Stomach (tissue), 9 donors: Measurements from ENCODE around the gene FLCN. TPM values are rescaled to one million over a fixed set of nuclear protein-coding genes. Genes with fewer than 3 reads are reported as not detected.
A peak's percentile ranks its signal among the peaks of the same experiment; 100 is the strongest.

Experiments used
- DNase-seq, 2 donors: peaks; one replicate each; pipeline versions ENCODE4 v3.0.0 to v3.0.0-alpha.2; 2013 to 2019
- H3K27ac ChIP-seq, 5 donors: fragments of 200-600 bp in 4 of 5; sonication (generic) in 4 of 5; one replicate each; pipeline ENCODE4 v1.5.1; 2013 to 2019; ENCODE audit warnings: mild to moderate bottlenecking in 1 of 5, moderate library complexity in 1 of 5
- H3K27me3 ChIP-seq, 3 donors: fragments of 200-600 bp; sonication (generic); one replicate each; pipeline ENCODE4 v1.5.1; 2017 to 2019; ENCODE audit warnings: mixed run types in 1 of 3
- H3K36me3 ChIP-seq, 4 donors: fragments of 200-600 bp; sonication (generic); 1 replicate in 3 of 4; 2 replicates in 1 of 4; pipeline ENCODE4 v1.5.1; 2016 to 2019
- H3K4me1 ChIP-seq, 4 donors: fragments of 200-600 bp; sonication (generic); one replicate each; pipeline ENCODE4 v1.5.1; 2016 to 2019
- H3K4me3 ChIP-seq, 4 donors: fragments of 200-600 bp; sonication (generic) in 3 of 4; one replicate each; pipeline ENCODE4 v1.5.1; 2016 to 2019; ENCODE audit warnings: mild to moderate bottlenecking in 1 of 4
- H3K9me3 ChIP-seq, 4 donors: fragments of 200-600 bp; sonication (generic); one replicate each; pipeline ENCODE4 v1.5.1; 2016 to 2019
- EP300 ChIP-seq: sonication (generic); formaldehyde crosslinking; IDR thresholded peaks from one replicate; pipeline ENCODE4 v1.6.1; 2017; ENCODE audit warnings: antibody characterized with exemption
- POLR2A ChIP-seq, 4 donors: fragments of 450-650 bp; IDR thresholded peaks; one replicate each; pipeline ENCODE4 v1.6.1; 2016; ENCODE audit warnings: antibody characterized with exemption in 4 of 4, control low read depth in 2 of 4, mild to moderate bottlenecking in 1 of 4, moderate library complexity in 1 of 4
- POLR2AphosphoS5 ChIP-seq, 3 donors: sonication (generic); formaldehyde crosslinking; IDR thresholded peaks; one replicate each; pipeline ENCODE4 v1.6.1; 2016; ENCODE audit warnings: antibody characterized with exemption in 3 of 3
- WGBS, 5 donors: extraction: QIAGEN DNeasy Blood & Tissue Kit in 3 of 5; methylation state at CpG; one replicate each; pipeline versions ENCODE4 v1.1.5 to v1.1.7; 2013 to 2018; 5-methylcytosine and 5-hydroxymethylcytosine counted together
- intact Hi-C: fragments of 100-400 bp; cut with DNase I; formaldehyde crosslinking; loops from one replicate; pipeline ENCODE4 v1.15.1; 2023; ENCODE audit warnings: low total_unique reads
- polyA plus RNA-seq, 3 donors: library from polyadenylated mRNA; stranded (reverse); fragments of 200-250 nt; gene quantifications; one replicate each; pipeline ENCODE4 v1.2.3, GENCODE V29; 2013
- total RNA-seq, 5 donors: library from RNA; depleted of rRNA; stranded (reverse); fragments of >200 nt; gene quantifications; one replicate each; pipeline versions ENCODE4 v1.1.0 to v1.2.3, GENCODE V29; 2014 to 2016
- TF ChIP-seq, protein P1 (sequence below), 7 experiments: fragments of 450-650 bp in 4 of 7; fragments of 200-600 bp in 3 of 7; sonication (generic) in 3 of 7; IDR thresholded peaks; one replicate each; pipeline ENCODE4 v1.5.1; 2016 to 2019; ENCODE audit warnings: antibody characterized with exemption in 7 of 7, control low read depth in 2 of 7, mild to moderate bottlenecking in 1 of 7
- donor health status: healthy with polysubstance abuse.
- donor health status: Bipolar disorder and iron deficiency.
- donor health status: healthy.

Gene FLCN
- total and polyA plus RNA-seq, 8 donors: 6.9 to 378 (median 41.9) TPM

DNA sequence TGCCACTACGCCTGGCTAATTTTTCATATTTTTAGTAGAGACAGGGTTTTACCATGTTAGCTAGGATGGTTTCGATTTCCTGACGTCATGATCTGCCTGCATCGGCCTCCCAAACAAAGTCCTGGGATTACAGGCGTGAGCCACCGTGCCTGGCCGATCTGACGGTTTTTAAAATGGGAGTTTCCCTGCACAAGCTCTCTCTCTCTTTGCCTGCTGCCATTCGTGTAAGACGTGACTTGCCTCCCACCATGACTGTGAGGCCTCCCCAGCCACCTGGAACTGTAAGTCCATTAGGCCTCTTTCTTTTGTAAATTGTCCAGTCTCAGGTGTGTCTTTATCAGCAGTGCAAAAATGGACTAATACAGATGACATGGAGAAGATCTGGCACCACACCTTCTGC lies 4.7 kb upstream of the FLCN start:
- H3K9me3 ChIP-seq: no peaks in the 10 kb centered on the region
- 83 to 90% (median 85%) methylated on average over 10 of the region's 10 CpGs for WGBS, 5 donors
- peaks cover 7 to 17% (median 15%) of the 10 kb centered on the region in 4 donors for H3K36me3 ChIP-seq
- no peak for DNase-seq
- no peaks in the 10 kb centered on the region for H3K27me3 ChIP-seq
- peaks cover 6 to 14% (median 10%) of the 10 kb centered on the region in 4 donors for H3K4me1 ChIP-seq
- no peak overlapping the region for H3K27ac ChIP-seq
- TF ChIP-seq POLR2AphosphoS5 (IDR thresholded peaks at IDR 0.05) (no peak), POLR2A (IDR thresholded peaks at IDR 0.05) (no peak), EP300 (no peak)
- TF ChIP-seq, protein P1, sequence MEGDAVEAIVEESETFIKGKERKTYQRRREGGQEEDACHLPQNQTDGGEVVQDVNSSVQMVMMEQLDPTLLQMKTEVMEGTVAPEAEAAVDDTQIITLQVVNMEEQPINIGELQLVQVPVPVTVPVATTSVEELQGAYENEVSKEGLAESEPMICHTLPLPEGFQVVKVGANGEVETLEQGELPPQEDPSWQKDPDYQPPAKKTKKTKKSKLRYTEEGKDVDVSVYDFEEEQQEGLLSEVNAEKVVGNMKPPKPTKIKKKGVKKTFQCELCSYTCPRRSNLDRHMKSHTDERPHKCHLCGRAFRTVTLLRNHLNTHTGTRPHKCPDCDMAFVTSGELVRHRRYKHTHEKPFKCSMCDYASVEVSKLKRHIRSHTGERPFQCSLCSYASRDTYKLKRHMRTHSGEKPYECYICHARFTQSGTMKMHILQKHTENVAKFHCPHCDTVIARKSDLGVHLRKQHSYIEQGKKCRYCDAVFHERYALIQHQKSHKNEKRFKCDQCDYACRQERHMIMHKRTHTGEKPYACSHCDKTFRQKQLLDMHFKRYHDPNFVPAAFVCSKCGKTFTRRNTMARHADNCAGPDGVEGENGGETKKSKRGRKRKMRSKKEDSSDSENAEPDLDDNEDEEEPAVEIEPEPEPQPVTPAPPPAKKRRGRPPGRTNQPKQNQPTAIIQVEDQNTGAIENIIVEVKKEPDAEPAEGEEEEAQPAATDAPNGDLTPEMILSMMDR (IDR thresholded peaks at IDR 0.05): no peak
- no peak overlapping the region for H3K4me3 ChIP-seq
- intact Hi-C loops: no loop called here

DNA sequence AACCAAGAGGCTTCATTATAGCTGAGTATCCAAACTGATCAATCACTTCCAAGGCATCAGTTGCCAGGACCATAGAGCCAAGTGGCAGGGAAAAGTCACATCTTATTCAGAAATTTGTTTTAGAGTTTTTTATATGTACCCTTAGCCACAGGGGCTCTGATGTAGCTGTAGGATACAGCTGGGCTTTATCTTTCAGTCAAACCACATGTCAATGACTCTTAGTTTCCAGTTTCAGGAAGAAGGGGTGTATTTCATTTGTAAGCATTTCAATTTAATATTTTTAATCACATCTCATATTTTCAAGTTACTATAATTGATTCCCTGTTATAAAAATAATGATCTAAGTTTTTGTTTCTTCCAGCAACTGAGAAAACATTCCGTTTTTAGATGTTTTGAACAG lies 2.9 kb upstream of the FLCN start:
- TF ChIP-seq POLR2A (IDR thresholded peaks at IDR 0.05) (no peak), EP300 (no peak), POLR2AphosphoS5 (IDR thresholded peaks at IDR 0.05) (no peak)
- TF ChIP-seq, protein P1 (IDR thresholded peaks at IDR 0.05): no peak
- WGBS, 5 donors: 72 to 85% (median 77%) methylated on average over 1 of the region's 1 CpG
- Histone ChIP-seq H3K27me3 (no peaks in the 10 kb centered on the region), H3K4me3 (no peak overlapping the region), H3K4me1 (peaks cover 19 to 27% (median 25%) of the 10 kb centered on the region in 4 donors), H3K9me3 (no peaks in the 10 kb centered on the region), H3K36me3 (no peaks in the 10 kb centered on the region), H3K27ac (no peak overlapping the region)
- no peak for DNase-seq
- intact Hi-C loops: no loop called here

DNA sequence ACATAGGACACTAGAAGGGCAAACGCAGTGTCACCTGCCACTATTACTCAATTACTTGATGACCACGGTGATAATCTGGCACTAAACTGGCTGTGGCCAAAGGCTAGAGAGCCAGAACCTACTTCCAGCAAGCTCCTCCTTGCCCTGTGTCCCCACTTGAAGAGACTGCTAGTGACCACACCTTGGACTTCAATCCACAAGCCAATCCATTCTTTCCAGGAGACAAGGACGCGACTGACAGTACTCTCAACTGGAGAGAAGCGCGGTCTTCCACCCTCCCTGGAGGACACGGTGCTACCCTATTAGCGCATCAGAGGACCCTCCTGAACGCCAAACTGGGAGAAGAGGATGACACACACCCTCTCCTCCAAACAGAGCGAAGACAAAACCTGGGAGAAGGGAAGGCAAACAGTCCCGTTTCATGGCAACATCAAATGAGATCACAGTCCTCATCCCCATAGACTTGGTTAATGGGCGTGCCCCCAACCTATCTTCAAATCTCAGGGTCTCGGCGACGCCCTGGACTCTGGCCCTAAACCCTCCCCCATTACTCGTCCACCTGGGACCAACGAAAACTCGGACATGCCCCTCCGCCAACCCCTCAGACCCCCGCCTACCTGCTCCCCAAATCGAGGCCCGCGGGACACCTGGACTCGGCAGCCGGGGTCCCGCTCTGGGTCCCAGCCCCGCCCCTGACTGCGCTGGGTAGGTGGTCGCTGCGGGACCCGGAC lies 508 bp downstream of the FLCN start:
- intact Hi-C loops: no loop called here
- no peaks in the 10 kb centered on the region for H3K27me3 ChIP-seq
- H3K4me1 ChIP-seq: peaks cover 22 to 55% (median 44%) of the 10 kb centered on the region in 4 donors
- no peaks in the 10 kb centered on the region for H3K9me3 ChIP-seq
- H3K4me3 ChIP-seq: peak overlapping the region; percentile 83 to 99 (median 90)
- 0 to 2% (median 1%) methylated on average over 14 to 31 of the region's 31 CpGs for WGBS, 5 donors
- H3K27ac ChIP-seq: peak overlapping the region; percentile 92 to 96 (median 95)
- no peak for TF ChIP-seq POLR2A (IDR thresholded peaks at IDR 0.05)
- no peak for TF ChIP-seq POLR2AphosphoS5 (IDR thresholded peaks at IDR 0.05)
- no peak for TF ChIP-seq EP300
- TF ChIP-seq, protein P1 (IDR thresholded peaks at IDR 0.05): no peak
- DNase-seq: peak in 1 of 2 donors; percentile 71
- H3K36me3 ChIP-seq: peaks cover 12 to 17% (median 15%) of the 10 kb centered on the region in 4 donors

DNA sequence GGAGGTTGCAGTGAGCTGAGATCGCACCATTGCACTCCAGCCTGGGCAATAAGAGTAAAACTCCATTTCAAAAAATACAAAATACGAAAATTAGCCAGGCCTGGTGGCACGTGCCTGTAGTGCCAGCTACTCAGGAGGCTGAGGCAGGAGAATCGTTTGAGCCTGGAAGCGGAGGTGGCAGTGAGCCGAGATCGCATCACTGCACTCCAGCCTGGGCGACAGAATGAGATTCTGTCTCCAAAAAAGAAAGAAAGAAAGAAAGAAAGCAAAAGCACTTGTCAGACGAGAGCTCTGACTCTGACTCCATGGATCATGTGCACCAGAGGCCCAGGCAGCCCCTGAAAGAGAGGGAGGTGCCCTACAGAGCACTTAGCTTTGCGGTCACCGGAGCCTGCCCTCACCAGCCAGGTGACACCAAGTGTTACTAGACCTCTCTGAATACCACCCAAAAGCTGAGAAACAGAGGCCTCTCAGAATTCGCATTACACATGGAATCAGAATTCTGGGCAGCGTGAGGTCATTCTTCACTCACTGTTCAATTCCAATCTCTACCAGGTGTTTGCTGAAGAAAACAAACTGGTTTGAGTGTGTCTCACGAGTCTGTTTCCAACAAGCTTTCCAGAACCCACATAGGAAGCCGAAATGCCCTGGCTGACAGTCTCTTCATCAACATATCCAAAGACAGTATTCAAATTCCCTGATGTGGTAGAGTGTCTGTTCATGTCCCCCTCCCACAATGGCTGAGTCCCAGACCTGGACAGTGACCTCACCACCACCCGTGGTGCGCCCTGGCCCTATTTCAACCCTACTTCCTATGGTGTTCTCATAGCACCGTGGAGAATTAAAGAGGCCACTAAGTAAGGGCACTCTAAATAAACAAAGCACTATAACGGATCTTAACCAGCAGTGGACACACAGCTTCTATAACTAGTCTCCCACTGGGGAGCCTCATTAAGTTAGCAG lies 1.5 kb downstream of the FLCN start:
- Histone ChIP-seq H3K4me3 (peak overlapping the region; percentile 83 to 99 (median 90)), H3K4me1 (peaks cover 22 to 55% (median 44%) of the 10 kb centered on the region in 4 donors), H3K27ac (peak overlapping the region; percentile 58 to 96 (median 95)), H3K36me3 (peaks cover 21 to 26% (median 24%) of the 10 kb centered on the region in 4 donors), H3K27me3 (no peaks in the 10 kb centered on the region), H3K9me3 (no peaks in the 10 kb centered on the region)
- intact Hi-C loops: no loop called here
- TF ChIP-seq POLR2AphosphoS5 (IDR thresholded peaks at IDR 0.05) (no peak), EP300 (no peak), POLR2A (IDR thresholded peaks at IDR 0.05) (no peak)
- TF ChIP-seq, protein P1 (IDR thresholded peaks at IDR 0.05): no peak
- 33 to 50% (median 40%) methylated on average over 19 of the region's 19 CpGs for WGBS, 5 donors
- DNase-seq: peak in 1 of 2 donors; percentile 68
